Gastrocnemius medialis (tissue), 4 donors: ENCODE data around the gene RNF207.

Experiments used
- POLR2A ChIP-seq, 2 donors: fragments of 450-650 bp; IDR thresholded peaks; one replicate each; pipeline ENCODE4 v1.6.1; 2017; ENCODE audit warnings: antibody characterized with exemption in 2 of 2, mild to moderate bottlenecking in 2 of 2, moderate library complexity in 2 of 2
- TF ChIP-seq, protein P1 (sequence below), 5 experiments: fragments of 450-650 bp in 3 of 5; fragments of 200-600 bp in 2 of 5; sonication (generic) in 2 of 5; IDR thresholded peaks in 4 of 5; conservative IDR thresholded peaks in 1 of 5; 1 replicate in 4 of 5; 2 replicates in 1 of 5; pipeline ENCODE4 v1.5.1; 2016 to 2019; ENCODE audit warnings: antibody characterized with exemption in 5 of 5, mild to moderate bottlenecking in 3 of 5, moderate library complexity in 3 of 5

- TF ChIP-seq, protein P1, sequence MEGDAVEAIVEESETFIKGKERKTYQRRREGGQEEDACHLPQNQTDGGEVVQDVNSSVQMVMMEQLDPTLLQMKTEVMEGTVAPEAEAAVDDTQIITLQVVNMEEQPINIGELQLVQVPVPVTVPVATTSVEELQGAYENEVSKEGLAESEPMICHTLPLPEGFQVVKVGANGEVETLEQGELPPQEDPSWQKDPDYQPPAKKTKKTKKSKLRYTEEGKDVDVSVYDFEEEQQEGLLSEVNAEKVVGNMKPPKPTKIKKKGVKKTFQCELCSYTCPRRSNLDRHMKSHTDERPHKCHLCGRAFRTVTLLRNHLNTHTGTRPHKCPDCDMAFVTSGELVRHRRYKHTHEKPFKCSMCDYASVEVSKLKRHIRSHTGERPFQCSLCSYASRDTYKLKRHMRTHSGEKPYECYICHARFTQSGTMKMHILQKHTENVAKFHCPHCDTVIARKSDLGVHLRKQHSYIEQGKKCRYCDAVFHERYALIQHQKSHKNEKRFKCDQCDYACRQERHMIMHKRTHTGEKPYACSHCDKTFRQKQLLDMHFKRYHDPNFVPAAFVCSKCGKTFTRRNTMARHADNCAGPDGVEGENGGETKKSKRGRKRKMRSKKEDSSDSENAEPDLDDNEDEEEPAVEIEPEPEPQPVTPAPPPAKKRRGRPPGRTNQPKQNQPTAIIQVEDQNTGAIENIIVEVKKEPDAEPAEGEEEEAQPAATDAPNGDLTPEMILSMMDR (IDR thresholded peaks at IDR 0.05 in 4 of 5, conservative IDR thresholded peaks at IDR 0.05 in 1 of 5) = no peak
- TF ChIP-seq POLR2A (IDR thresholded peaks at IDR 0.05) = no peak
Measured at GRCh38 chr1:6168947-6169586, 36.9 kb upstream of the RNF207 start.
